ENCODE results near the gene SLC7A1. TPM values are rescaled to one million over a fixed set of nuclear protein-coding genes. Genes with fewer than 3 reads are reported as not detected.

The SLC7A1 gene
- total RNA-seq, 1 experiment from 2014 or later: 89.9 TPM

DNA sequence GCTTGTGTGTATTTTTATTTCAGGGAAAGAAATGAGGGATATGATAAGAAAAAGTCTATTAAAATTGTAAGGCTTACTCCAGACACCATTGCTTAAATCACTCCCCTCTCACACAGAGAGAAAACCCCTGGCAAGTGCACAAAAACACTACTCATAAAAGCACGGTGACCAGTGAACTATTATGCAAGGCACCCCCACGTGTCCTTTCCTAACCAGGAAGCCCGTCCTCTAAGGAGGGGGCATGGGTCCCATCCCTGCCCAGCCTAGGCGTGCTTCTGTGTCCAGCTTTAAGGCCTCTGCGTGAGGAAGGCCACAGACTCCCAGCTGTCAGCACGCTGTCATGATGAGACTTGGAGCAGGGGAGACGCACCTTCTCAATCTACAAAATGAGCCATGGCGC is 83.5 kb downstream of the SLC7A1 start:
- no peak for DNase-seq (ENCODE audit: low spot score)

DNA sequence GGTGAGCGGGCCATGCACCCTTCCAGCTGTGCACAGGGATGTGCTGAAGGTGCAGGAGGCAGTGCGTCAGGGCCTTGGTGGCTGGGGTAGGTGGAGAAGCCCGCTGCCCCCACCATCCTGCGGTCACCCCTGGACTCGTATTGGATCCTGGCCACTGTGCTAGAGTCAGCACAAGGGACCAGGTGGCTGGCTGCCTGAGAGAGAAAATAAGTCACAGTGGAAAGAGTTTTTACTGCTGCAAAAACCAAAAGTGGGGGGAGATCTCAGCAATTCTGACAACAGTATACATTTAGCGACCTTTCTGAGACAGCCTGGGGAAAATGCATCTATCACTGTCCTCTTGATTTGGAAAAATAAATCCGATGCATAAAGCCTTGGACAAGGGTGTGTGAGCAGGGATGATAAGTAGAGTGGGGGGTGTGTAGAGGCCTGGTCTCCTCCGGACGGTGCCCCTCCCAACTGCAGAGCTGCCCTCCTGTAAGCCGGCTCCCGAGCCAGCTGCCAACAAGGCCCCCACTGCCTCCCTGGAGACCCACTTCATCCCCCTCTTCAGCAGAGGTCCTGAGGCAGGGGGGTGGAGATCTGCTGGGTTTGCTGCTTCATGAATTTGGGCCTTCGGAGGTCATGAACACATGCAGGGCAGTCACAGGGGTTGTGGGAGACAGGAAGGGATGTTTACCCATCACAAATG is 84.2 kb downstream of the SLC7A1 start:
- no peak for DNase-seq (ENCODE audit: low spot score)

DNA sequence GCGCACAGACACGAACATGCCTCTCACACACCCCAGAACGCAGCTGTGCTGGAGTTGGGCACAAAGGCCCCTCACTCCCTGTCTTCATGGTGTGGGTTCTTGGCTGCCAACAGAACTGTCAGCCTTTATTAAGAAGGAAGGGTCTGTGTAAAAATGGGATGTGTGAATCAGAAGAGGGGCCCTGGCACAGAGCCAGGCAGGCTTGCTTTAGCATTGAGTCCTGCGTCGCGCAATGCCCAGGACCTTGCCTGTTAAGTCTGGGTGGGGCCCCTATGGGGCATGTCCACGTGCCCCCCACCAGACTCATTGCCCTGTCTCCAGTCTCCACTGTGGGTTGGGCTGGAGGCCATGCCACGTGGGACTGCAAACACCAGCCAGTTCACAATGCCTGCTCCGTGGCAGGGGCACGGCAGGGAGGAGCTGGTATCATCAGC is 84.8 kb downstream of the SLC7A1 start:
- no peak for DNase-seq (ENCODE audit: low spot score)

DNA sequence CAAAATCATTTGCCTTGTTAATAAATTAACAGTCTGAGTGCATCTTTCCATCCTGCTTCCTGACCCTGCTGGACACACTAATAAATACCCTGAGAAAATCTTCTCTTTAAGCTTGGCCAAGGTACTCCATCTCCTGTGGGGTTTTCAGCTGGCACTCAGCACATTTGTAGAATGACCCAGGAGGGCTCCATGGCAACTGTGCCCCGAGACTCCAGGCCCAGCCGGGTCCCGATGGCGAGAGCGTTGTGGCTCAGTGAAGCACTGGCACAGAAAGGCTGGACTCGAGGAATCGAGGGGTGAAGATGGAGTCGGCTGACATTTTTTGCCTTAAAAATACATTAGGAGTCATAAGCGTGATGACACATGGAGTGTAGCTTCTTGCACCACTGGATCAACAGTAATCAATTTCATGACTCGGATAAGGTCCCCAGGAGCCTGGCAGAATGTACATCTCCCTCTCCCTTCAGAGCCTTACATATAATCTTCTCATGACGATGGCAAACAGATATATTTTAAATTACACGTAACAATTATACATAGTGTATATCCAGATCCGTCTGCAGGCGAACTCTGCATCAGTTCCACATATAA is 85.4 kb downstream of the SLC7A1 start:
- DNase-seq (ENCODE audit: low spot score): no peak

DNA sequence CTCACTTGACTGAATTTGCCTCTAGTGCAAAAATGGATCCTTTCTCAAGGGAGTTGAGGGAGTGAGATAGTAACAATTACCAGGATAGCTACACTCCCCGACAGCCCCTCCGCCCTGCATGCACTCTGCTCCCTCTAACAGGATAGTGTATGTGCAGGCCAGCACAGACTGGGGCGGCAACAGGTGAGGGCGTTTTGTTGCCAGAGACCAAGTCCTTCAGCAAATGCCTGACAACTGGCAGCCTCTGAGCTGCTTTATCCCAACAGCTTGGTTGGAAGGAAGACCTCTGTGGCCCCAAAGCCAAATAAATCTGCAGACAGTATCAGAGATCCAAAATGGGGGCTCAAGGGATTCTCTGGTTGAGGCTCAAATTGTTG is 86.6 kb downstream of the SLC7A1 start:
- DNase-seq (ENCODE audit: low spot score): no peak

DNA sequence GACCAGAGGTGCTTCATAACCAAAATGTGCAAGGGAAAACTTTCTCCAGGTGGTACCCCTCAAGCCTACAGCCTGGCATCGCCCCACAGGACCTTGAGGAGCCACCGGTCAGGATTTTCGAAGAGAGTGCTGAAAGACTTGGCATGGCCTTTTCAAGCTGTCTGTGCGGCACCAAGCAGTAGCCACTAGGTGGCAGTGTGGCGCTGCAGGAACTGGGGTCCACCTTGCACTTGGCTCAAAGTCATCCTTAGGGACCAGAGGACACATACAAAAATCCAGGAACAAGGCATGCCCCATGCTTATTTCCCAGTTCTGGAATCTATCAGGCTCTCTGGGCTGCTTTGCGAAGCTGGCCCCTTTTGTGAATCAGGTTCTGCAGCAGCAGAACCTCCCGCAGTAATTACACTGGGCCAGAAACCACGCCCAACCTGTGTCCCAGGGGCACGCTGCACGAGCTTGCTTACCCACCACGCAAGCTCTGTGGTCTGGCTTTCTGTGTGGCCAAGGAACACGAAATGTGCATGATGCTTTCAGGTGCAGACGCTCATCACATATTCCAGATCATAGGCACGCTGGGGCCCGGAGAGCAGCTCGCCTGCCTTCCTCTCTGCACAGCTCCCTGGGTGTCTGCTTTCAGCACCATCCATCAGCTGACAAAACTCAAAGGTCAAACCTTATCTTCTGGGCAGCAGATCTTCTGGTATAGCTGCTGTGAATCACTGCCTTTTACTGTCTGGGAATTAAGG is 87.2 kb downstream of the SLC7A1 start:
- DNase-seq (ENCODE audit: low spot score): peak; percentile 99

DNA sequence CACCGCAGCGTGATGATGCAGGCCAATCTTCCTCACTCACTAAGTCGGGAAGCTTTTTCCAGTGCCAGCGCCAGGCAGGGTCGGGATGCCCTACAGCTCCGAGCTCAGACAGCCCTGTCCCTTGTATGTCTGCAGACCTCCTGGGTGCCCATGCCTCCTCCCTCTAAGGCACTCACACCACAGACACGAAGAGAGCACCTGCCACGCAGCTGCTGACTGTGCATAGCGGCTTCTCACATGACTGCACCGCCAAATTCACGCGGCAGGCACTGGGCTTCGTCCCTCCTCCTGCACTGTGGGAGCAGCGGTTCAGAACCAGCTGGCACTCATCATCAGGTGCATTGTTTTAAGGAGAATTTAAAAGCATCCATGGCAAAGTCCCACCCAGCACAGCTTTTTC is 88.1 kb downstream of the SLC7A1 start:
- no peak for DNase-seq (ENCODE audit: low spot score)

DNA sequence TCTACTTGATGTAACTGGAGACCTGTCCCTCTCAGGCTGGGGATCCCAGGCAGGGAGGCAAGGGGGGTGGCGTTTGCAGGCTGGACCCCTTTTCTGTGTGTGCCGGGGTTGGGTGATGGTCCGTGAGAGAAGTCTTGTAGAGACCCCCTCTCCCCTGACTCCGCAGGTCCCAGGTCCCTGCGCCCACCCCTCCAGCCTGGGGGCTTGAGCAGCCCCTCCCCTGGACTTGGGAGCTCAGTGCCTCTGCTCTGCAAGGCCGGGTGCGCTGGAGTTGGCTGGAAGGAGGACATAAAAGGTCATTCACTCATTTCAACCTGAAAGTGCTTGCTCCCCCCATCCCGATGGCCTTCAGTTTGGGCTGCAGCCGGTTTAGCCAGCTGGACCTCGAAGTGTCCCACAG is 89.5 kb downstream of the SLC7A1 start:
- DNase-seq (ENCODE audit: low spot score): no peak

DNA sequence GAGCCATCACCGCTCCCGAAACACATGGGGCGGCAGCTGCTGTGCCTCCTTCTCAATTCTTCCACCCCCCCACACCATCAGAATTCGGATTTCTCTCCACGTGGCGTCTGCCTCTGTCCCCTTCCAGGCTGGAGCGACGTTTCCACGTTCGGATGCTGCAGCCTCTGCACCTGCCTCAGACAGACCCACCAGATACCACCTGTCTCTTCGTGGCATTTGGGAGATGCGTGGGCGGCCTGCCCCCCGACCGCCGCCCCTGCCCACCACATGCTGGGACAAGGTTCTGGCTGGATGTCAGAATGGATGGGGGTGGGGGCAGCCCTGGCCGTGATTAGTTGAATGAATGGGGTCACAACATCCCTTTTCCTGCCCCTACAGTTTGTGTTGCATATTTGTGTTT is 90.0 kb downstream of the SLC7A1 start:
- no peak for DNase-seq (ENCODE audit: low spot score)

DNA sequence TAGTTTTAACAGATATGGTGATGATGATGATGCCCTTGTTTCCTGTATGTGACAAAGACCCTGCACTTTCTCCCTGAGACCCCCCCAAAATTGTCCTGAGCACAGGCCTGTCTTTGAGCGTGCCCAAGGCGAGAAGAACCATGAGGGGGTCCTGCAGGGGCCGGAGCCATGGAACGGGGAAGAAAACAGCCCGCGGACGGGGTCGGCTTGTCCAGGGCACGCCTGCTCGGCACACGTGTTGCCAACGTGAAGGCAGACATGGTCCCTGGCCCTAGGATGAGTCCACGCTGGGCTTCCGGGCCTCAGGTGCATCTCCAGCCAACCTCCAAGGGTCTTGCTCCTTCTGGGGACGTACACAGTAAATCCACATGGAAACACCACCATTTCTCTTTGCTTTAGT is 90.8 kb downstream of the SLC7A1 start:
- DNase-seq (ENCODE audit: low spot score): no peak

DNA sequence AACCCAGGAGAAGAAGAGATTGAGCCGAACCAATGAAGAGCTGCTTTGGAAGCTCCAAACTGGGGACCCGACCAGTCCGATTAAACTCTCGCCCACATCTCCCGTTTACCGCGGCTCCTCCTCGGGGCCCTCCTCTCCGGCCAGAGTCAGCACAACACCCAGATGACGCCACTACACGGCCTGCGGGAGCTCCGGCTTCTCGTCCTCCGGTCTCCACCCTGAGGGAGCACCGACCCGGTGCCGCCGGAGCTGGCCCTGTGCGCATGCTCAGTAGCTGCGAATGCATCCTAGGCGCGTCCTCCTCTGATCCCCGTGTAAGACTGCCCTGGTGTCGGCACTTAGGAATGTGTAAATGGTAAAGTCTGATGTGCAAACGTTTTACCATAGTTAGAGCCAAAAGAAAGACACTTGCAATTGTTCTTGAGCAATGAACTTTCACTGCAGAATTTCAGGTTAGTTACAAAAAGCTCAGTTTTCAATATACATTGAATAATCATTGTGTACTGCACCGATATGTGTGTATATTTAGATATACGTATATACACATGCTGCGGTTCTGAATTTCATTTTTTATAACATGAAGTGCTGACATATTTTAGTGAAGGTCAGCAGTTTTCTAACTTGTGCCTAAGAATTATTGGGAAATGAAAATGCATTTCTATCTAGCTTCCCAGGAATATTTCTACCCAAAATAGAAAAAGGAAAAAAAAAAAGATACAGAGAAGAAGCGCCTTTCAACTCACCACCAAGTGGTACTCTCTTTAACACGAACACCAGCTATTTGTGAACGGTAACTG is 92.2 kb downstream of the SLC7A1 start:
- no peak for DNase-seq (ENCODE audit: low spot score)

DNA sequence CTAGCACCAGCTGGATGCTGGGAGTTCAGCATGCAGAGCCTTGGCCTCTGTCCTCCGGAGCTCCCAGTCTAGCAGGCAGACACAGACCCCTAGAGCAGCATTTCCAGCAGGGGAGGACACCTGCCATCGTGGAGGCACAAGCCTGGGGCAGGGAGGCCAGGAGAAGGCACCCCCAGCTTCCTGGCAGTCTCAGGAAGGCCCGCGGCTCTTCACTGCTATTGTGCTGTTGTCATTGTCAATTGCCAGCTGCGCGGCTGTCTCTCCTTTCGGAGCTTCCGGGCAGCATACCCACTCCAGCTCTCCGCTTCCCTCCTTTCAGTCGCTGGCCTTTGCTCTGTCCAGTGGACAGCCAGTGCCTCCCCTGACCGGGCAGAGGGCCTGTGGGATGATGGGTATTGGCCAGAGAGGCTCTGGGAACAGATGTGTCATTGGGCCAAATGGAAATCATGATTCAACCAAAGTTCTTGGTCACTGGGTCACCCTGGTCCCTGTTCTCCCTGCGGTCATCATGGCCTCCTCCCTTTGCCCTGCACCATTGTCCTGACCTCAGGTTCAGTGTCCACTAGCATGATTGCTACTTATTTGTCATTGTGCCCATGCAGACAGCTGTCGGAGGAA is 93.0 kb downstream of the SLC7A1 start:
- DNase-seq (ENCODE audit: low spot score): no peak

DNA sequence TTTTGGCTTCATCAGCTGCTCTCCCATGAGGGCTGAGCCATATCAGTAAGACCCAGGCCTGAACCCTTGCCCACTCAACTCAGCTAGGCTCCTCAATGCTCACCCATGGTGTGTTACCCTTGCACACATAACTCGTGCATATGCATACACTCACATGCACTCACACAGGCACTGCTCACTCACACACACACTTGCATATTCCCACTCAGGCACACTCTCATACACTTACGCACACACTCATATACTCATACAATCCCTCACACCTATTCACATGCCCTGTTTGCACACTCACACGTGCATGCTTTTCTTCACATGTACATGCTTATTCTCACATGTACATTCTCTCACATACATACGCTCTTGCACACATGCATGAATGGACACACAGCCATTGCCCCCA is 93.8 kb downstream of the SLC7A1 start:
- no peak for DNase-seq (ENCODE audit: low spot score)

DNA sequence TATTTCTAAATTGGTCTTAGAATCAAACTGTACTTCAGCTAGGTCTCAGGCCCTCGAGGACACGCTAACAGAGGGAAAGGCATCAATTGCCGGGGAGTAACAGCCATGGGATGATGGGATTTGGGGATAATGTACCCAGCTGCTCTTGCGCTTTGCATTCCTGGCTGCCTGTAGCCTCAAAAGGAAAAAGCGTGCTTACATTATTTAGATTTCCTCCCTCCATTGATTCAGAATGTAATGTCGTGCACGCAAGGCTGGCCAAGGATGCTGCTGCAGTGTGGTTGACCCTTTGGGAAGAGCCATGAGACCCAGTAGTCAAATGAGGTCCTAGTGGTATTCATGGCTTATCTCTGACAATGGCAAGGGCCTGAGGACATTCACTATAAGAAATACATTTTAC is 95.1 kb downstream of the SLC7A1 start:
- DNase-seq (ENCODE audit: low spot score): no peak

DNA sequence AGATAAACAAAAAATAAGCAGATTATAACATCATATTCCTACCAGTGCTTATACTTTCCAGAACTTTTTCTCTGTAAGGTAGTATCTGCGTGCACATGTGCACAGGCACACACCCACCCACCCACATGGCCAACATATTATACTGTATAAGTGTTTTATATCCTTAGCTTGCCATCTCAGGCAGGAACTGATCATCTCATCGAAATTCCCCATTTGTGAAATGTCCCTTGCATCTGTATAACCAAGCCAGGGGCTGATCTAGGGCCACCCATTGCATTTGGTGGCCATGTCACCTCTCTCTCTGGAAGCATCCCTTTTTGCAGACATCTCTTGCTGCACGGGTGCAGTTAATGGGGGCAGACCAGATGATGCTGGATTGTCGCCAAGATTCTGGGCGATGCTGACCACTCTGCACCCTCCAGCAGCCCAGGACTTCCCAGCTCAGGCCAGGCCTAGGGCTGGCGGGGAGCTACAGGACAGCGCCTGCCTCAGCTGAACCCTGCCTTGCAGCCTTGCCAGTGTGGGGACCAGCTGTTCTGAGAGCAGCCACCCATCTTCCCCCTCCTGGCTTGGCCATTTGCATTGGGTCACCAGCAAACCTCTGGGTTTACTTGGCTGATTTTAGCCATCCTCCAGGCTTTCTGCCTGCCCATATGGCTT is 95.9 kb downstream of the SLC7A1 start:
- DNase-seq (ENCODE audit: low spot score): no peak

DNA sequence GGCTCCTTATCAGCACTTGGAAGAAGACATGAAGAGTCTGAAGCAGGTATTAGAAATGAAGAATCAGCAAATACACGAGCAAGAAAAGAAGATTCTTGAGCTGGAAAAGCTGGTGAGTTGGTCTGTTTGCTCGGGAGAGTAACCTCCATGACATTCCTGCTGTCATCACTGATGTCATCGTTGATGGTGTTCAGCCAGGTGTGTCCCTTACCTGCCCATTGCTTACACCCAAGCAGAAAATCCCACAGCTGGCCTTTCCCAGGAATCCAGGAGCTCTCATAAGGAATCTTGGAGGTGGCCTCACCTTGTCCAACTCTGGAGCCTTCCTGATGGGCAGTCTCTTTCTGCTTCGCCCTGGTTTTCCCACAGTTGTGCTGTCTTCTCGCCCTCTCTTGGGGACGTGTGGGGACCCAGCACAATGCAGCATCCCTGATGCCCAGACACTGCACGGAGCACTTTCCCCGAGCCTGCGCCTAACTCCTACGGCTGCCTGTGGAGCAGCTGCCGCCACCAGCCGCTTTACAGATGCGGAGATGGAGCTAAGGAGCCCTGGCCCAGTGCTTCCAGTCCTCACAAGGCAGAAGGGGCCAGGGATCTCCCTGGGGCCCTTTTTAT is 97.0 kb downstream of the SLC7A1 start:
- no peak for DNase-seq (ENCODE audit: low spot score)

DNA sequence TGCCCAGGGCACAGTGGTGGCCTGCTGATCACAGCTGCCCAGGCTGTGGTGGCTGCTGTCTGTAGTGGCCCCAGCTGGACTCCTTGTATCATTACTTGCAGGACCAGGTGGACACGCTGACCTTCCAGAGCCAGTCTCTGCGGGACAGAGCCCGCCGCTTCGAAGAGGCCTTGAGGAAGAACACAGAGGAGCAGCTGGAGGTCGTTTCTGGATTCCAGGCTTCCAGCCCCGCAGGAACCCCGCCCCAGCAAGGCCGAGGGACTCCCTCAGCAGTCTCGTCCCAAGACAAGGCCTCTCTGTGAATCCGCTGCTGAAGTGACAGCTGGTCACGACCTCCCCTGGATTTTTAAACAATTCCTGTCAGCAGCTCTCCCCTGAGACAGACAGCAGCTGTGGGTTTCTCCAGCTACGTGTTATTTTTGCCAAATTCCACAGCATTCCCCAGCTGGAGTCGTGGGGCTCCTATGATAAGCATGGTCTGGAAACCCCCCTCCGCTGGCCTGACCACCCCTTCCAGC is 98.3 kb downstream of the SLC7A1 start:
- no peak for DNase-seq (ENCODE audit: low spot score)

DNA sequence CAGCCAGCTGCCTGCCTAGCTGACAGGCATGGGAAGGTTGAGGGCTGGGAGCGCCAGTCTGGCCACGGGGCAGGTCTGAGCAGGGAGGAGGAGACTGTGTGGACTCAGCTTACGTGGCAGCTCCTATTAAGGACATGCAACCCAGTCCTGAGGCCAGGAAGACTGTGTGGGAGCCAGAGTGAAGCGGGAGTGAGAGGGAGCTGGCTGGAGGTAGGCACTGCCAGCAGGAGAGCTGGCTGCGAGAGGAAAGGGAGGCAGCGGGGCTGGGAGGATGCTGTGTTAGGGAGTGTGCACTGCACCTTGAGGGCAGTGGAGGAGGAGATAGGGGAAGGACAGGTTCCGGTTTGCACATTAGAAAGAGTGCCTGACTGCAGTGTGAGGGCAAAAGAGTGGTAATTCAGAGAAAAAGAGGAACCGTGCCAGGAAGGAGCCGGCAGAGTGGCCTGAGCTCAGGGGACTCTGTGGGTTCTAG is 99.2 kb downstream of the SLC7A1 start:
- peak; percentile 34 for DNase-seq (ENCODE audit: low spot score)

DNA sequence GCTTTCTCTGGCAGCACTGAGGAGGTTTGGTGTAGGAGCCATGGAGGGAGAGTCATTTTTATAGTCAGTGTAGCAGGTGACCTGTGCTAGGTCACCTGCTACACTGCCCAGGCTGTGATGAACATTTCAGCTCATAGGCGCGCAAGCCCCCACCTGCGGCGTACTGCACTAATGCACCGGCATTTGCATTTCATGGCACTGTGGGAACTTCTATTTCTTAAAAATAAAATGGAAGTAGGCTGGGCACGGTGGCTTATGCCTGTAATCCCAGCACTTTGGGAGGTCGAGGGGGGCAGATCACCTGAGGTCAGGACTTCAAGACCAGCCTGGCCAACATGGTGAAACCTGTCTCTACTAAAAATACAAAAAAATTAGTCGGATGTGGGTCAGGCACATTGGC is 101.0 kb downstream of the SLC7A1 start:
- no peak for DNase-seq (ENCODE audit: low spot score)

DNA sequence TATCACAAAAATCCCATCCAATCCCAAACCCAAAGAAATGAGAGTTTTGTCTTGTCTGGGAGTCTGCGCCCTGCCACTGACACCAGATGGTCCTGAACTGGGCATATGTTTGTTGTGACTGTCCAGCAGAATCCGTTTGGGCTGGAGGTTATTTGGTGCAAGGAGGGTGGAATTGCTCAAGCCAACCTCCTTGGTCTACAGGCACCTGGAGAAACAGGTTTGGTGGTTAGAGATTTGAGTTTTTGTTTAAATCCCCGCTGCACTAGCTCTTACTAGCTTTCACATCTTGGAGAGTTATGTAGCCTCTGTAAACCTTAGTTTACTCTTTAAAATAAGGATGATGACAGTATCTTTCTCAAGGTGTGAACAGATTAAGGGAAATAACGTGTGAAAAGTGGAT is 101.7 kb downstream of the SLC7A1 start:
- no peak for DNase-seq (ENCODE audit: low spot score)

Data from HT-29 (cell line).